Adipose tissue (tissue), 3 donors: ENCODE data around the gene DNAH1. TPM values are rescaled to one million over a fixed set of nuclear protein-coding genes. Genes with fewer than 3 reads are reported as not detected.
"Not testable (repeated sequence)": the region's sequence is repeated elsewhere in the genome, so short reads cannot be mapped to it uniquely, and the experiment has no call there.

Source experiments
- H3K27ac ChIP-seq: one replicate; pipeline ENCODE4 v1.5.1; 2013; ENCODE audit warnings: low read depth, low read length
- WGBS, 3 donors: extraction: QIAGEN DNeasy Blood & Tissue Kit; methylation state at CpG; one replicate each; pipeline ENCODE4 v1.1.7; 2013; 5-methylcytosine and 5-hydroxymethylcytosine counted together
- polyA plus RNA-seq, 3 donors: library from polyadenylated mRNA; stranded (reverse); fragments of 200-250 nt; gene quantifications; one replicate each; pipeline ENCODE4 v1.2.3, GENCODE V29; 2013
- donor health status: healthy with polysubstance abuse.
- donor health status: Bipolar disorder and iron deficiency.
- donor health status: healthy.

DNAH1 gene
- polyA plus RNA-seq, 3 donors, result 2.4 to 10.7 (median 8.0) TPM

- H3K27ac ChIP-seq, result no peak overlapping the region
- WGBS, 3 donors, result 59 to 76% (median 63%) methylated on average over 5 of the region's 5 CpGs
Measured at GRCh38 chr3:52327486-52328290, 11.6 kb downstream of the DNAH1 start.

- 85 to 89% (median 86%) methylated on average over 5 of the region's 5 CpGs for WGBS, 3 donors
Measured at GRCh38 chr3:52328536-52329080, 12.5 kb downstream of the DNAH1 start.

GRCh38 chr3:52330194-52330805 is 14.2 kb downstream of the DNAH1 start:
- WGBS, 3 donors, result 89 to 92% (median 91%) methylated on average over 9 of the region's 9 CpGs
- H3K27ac ChIP-seq, result no peak overlapping the region

More at GRCh38 chr3:52328536-52329080, 12.5 kb downstream of the DNAH1 start:
- no peak overlapping the region for H3K27ac ChIP-seq

GRCh38 chr3:52331091-52331490 is 15.0 kb downstream of the DNAH1 start:
- WGBS, 3 donors, result 91 to 94% (median 91%) methylated on average over 12 of the region's 12 CpGs
- no peak overlapping the region for H3K27ac ChIP-seq

GRCh38 chr3:52331906-52332305 is 15.8 kb downstream of the DNAH1 start:
- WGBS, 3 donors, result 89 to 92% (median 91%) methylated on average over 15 of the region's 15 CpGs
- H3K27ac ChIP-seq, result no peak overlapping the region

GRCh38 chr3:52333869-52334557 is 17.9 kb downstream of the DNAH1 start:
- whole genome bisulfite sequencing, 3 donors, result 94 to 98% (median 96%) methylated on average over 4 of the region's 4 CpGs
- no peak overlapping the region for H3K27ac ChIP-seq

- not testable (repeated sequence) for H3K27ac ChIP-seq
- WGBS, 3 donors, result 90 to 95% (median 91%) methylated on average over 8 of the region's 8 CpGs
Measured at GRCh38 chr3:52338131-52338530, 22.0 kb downstream of the DNAH1 start.

GRCh38 chr3:52339612-52340011 is 23.5 kb downstream of the DNAH1 start:
- WGBS, 3 donors, result 2 to 6% (median 3%) methylated on average over 2 to 3 of the region's 3 CpGs

GRCh38 chr3:52341123-52341522 is 25.0 kb downstream of the DNAH1 start:
- no peak overlapping the region for H3K27ac ChIP-seq
- WGBS, 3 donors, result 61 to 82% (median 63%) methylated on average over 5 of the region's 5 CpGs

More at GRCh38 chr3:52339612-52340011, 23.5 kb downstream of the DNAH1 start:
- no peak overlapping the region for H3K27ac ChIP-seq

- H3K27ac ChIP-seq, result no peak overlapping the region
- WGBS, 3 donors, result 91 to 96% (median 94%) methylated on average over 11 of the region's 11 CpGs
Measured at GRCh38 chr3:52343946-52344600, 28.0 kb downstream of the DNAH1 start.

- WGBS, 3 donors, result 90 to 95% (median 94%) methylated on average over 9 of the region's 9 CpGs
- no peak overlapping the region for H3K27ac ChIP-seq
Measured at GRCh38 chr3:52345521-52346109, 29.5 kb downstream of the DNAH1 start.

GRCh38 chr3:52346623-52347530 is 30.8 kb downstream of the DNAH1 start:
- H3K27ac ChIP-seq, result no peak overlapping the region
- 69 to 93% (median 90%) methylated on average over 16 of the region's 16 CpGs for WGBS, 3 donors

- H3K27ac ChIP-seq, result no peak overlapping the region
- WGBS, 3 donors, result 87 to 90% (median 89%) methylated on average over 13 of the region's 13 CpGs
Measured at GRCh38 chr3:52347716-52348635, 31.9 kb downstream of the DNAH1 start.

GRCh38 chr3:52349131-52349530 is 33.0 kb downstream of the DNAH1 start:
- no peak overlapping the region for H3K27ac ChIP-seq
- 92 to 96% (median 94%) methylated on average over 11 of the region's 11 CpGs for WGBS, 3 donors

GRCh38 chr3:52349611-52350395 is 33.7 kb downstream of the DNAH1 start:
- H3K27ac ChIP-seq, result no peak overlapping the region
- WGBS, 3 donors, result 89 to 93% (median 92%) methylated on average over 19 of the region's 19 CpGs
